ENCODE measurements around the gene CREB3. TPM values are rescaled to one million over a fixed set of nuclear protein-coding genes. Genes with fewer than 3 reads are reported as not detected.

Gene CREB3
- total RNA-seq, 1 donor from 2014 or later, result 25.0 TPM

- intact Hi-C loops (cut with DNase I), result no loop called here
- no peak for DNase-seq (ENCODE audit: low spot score)
Observed at GRCh38 chr9:35760651-35761050, 28.2 kb downstream of the CREB3 start.

- intact Hi-C loops (cut with DNase I), result no loop called here
- DNase-seq (ENCODE audit: low spot score), result no peak
Observed at GRCh38 chr9:35763181-35763580, 30.7 kb downstream of the CREB3 start.

GRCh38 chr9:35763803-35764202 lies 31.3 kb downstream of the CREB3 start:
- intact Hi-C loops (cut with DNase I), result no loop called here

GRCh38 chr9:35766997-35767396 lies 34.5 kb downstream of the CREB3 start:
- intact Hi-C loops (cut with DNase I), result no loop called here
- no peak for DNase-seq (ENCODE audit: low spot score)

More at GRCh38 chr9:35763803-35764202, 31.3 kb downstream of the CREB3 start:
- DNase-seq (ENCODE audit: low spot score), result no peak

GRCh38 chr9:35767458-35767857 lies 35.0 kb downstream of the CREB3 start:
- intact Hi-C loops (cut with DNase I), result no loop called here
- no peak for DNase-seq (ENCODE audit: low spot score)

GRCh38 chr9:35769763-35770162 lies 37.3 kb downstream of the CREB3 start:
- DNase-seq (ENCODE audit: low spot score), result no peak

GRCh38 chr9:35771075-35771433 lies 38.6 kb downstream of the CREB3 start:
- no peak for DNase-seq (ENCODE audit: low spot score)

More at GRCh38 chr9:35769763-35770162, 37.3 kb downstream of the CREB3 start:
- intact Hi-C loops (cut with DNase I), result no loop called here

GRCh38 chr9:35771534-35771933 lies 39.1 kb downstream of the CREB3 start:
- DNase-seq (ENCODE audit: low spot score), result no peak
- intact Hi-C loops (cut with DNase I), result no loop called here

More at GRCh38 chr9:35771075-35771433, 38.6 kb downstream of the CREB3 start:
- intact Hi-C loops (cut with DNase I), result no loop called here

GRCh38 chr9:35771943-35772342 lies 39.5 kb downstream of the CREB3 start:
- no peak for DNase-seq (ENCODE audit: low spot score)

GRCh38 chr9:35774907-35775635 lies 42.6 kb downstream of the CREB3 start:
- no peak for DNase-seq (ENCODE audit: low spot score)
- intact Hi-C loops (cut with DNase I), result no loop called here

More at GRCh38 chr9:35771943-35772342, 39.5 kb downstream of the CREB3 start:
- intact Hi-C loops (cut with DNase I), result no loop called here

GRCh38 chr9:35776018-35776417 lies 43.6 kb downstream of the CREB3 start:
- no peak for DNase-seq (ENCODE audit: low spot score)
- intact Hi-C loops (cut with DNase I), result no loop called here

- DNase-seq (ENCODE audit: low spot score), result no peak
- intact Hi-C loops (cut with DNase I), result no loop called here
Observed at GRCh38 chr9:35778496-35778895, 46.0 kb downstream of the CREB3 start.

GRCh38 chr9:35781066-35781465 lies 48.6 kb downstream of the CREB3 start:
- intact Hi-C loops (cut with DNase I), result no loop called here
- DNase-seq (ENCODE audit: low spot score), result no peak

GRCh38 chr9:35783418-35783817 lies 51.0 kb downstream of the CREB3 start:
- no peak for DNase-seq (ENCODE audit: low spot score)
- intact Hi-C loops (cut with DNase I), result no loop called here

Small RNAs within 50 kb of the gene (microRNA-seq; reads per million reads assigned to microRNA genes)
- gene MIR6852, result not detected
- gene MIR6853, result not detected

Other genes with a start within 250 kb of the CREB3 start
- gene RUSC2, start 242.6 kb upstream of the CREB3 start, total RNA-seq, result 44.5 TPM
- gene TESK1, start 127.4 kb upstream of the CREB3 start, total RNA-seq, result 34.2 TPM
- 0.59 TPM for gene CD72, start 114.3 kb upstream of the CREB3 start, total RNA-seq
- not detected for gene SIT1, start 81.7 kb upstream of the CREB3 start, total RNA-seq
- 10,677 TPM for gene RMRP, start 74.6 kb upstream of the CREB3 start, total RNA-seq
- 47.7 TPM for gene CCDC107, start 74.4 kb upstream of the CREB3 start, total RNA-seq
- gene ARHGEF39, start 67.5 kb upstream of the CREB3 start, total RNA-seq, result 0.48 TPM
- gene CA9, start 58.7 kb upstream of the CREB3 start, total RNA-seq, result 0.48 TPM
- gene TPM2, start 42.7 kb upstream of the CREB3 start, total RNA-seq, result 690 TPM
- 291 TPM for gene TLN1, start 471 bp upstream of the CREB3 start, total RNA-seq
- gene GBA2, start 16.6 kb downstream of the CREB3 start, total RNA-seq, result 98.6 TPM
- 40.0 TPM for gene RGP1, start 16.6 kb downstream of the CREB3 start, total RNA-seq
- not detected for gene MSMP, start 21.6 kb downstream of the CREB3 start, total RNA-seq
- gene NPR2, start 58.9 kb downstream of the CREB3 start, total RNA-seq, result 20.4 TPM
- gene SPAG8, start 79.6 kb downstream of the CREB3 start, total RNA-seq, result 3.5 TPM
- gene HINT2, start 82.4 kb downstream of the CREB3 start, total RNA-seq, result 57.6 TPM
- not detected for gene FAM221B, start 96.1 kb downstream of the CREB3 start, total RNA-seq
- gene TMEM8B, start 96.6 kb downstream of the CREB3 start, total RNA-seq, result 22.0 TPM
- gene OR13J1, start 137.7 kb downstream of the CREB3 start, total RNA-seq, result not detected
- gene HRCT1, start 173.5 kb downstream of the CREB3 start, total RNA-seq, result 1.5 TPM
- gene SPAAR, start 176.8 kb downstream of the CREB3 start, total RNA-seq, result 4.0 TPM
- gene OR2S2, start 225.5 kb downstream of the CREB3 start, total RNA-seq, result not detected

All from cardiac septum (tissue), 1 donor.